ENCODE results near the gene TNXB.

The TNXB gene

DNA sequence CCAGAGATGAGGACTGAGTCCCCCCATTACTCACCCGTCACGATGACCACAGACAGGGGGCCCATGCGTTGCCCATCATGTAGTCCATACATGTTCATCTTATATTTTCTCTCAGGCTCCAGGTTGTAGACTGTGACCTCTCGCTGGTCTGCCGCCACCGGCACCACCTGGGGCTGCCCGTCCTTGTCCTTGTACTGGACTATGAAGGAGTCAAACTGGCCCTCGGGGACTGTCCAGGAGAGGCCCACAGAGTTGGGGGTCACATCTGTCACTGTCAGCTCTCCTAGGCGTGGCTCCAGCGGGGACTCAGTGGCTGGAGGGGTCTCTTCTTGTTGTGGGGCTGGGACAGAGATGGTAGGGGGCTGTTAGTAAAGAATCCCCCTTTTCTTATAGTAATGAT is 35.5 kb downstream of the TNXB start:
- Histone ChIP-seq H3K4me1 (ENCODE audit: low read depth, poor library complexity, severe bottlenecking) (no peaks in the 10 kb centered on the region), H2AFZ (ENCODE audit: low read depth) (no peak overlapping the region), H3K4me2 (no peak overlapping the region), H3K4me3 (IDR thresholded peaks at IDR 0.05; ENCODE audit: insufficient read depth, low read depth, low read length) (no peak overlapping the region), H3K27me3 (ENCODE audit: insufficient read depth, low read depth) (peaks cover 59% of the 10 kb centered on the region), H3K9ac (no peak overlapping the region), H3K36me3 (ENCODE audit: insufficient read depth) (no peaks in the 10 kb centered on the region), H4K20me1 (ENCODE audit: insufficient read depth) (no peaks in the 10 kb centered on the region), H3K79me2 (ENCODE audit: insufficient read depth, low read depth) (no peaks in the 10 kb centered on the region), H3K27ac (no peak overlapping the region)
- TF ChIP-seq CTCF (conservative IDR thresholded peaks at IDR 0.05; ENCODE audit: low read depth, low read length), result no peak

DNA sequence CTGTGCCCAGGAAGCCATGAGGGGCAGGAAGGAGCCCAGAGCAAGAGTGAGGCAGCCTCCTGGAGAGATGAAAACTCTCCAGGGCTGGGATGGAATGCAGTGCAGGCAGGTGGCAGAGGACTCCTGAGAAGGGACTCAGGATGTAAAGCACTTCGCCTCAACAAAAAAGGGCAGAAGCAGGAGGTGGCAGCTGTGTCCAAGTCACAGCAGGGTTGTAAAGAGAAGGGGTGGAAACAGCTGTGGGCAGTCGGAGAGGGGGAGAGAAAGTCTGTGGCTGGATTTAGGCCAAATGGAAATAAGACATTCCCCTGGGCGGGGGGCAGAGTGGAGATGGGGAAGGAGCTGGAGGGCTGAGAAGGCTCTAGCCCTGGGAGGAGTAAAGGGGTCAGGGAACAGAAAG is 36.0 kb downstream of the TNXB start:
- Histone ChIP-seq H3K27me3 (ENCODE audit: insufficient read depth, low read depth) (peaks cover 62% of the 10 kb centered on the region), H4K20me1 (ENCODE audit: insufficient read depth) (no peaks in the 10 kb centered on the region), H3K79me2 (ENCODE audit: insufficient read depth, low read depth) (no peaks in the 10 kb centered on the region), H3K4me2 (no peak overlapping the region), H3K27ac (no peak overlapping the region), H2AFZ (ENCODE audit: low read depth) (no peak overlapping the region), H3K9ac (no peak overlapping the region), H3K4me3 (IDR thresholded peaks at IDR 0.05; ENCODE audit: insufficient read depth, low read depth, low read length) (no peak overlapping the region), H3K4me1 (ENCODE audit: low read depth, poor library complexity, severe bottlenecking) (no peaks in the 10 kb centered on the region), H3K36me3 (ENCODE audit: insufficient read depth) (no peaks in the 10 kb centered on the region)
- TF ChIP-seq CTCF (conservative IDR thresholded peaks at IDR 0.05; ENCODE audit: low read depth, low read length), result no peak

DNA sequence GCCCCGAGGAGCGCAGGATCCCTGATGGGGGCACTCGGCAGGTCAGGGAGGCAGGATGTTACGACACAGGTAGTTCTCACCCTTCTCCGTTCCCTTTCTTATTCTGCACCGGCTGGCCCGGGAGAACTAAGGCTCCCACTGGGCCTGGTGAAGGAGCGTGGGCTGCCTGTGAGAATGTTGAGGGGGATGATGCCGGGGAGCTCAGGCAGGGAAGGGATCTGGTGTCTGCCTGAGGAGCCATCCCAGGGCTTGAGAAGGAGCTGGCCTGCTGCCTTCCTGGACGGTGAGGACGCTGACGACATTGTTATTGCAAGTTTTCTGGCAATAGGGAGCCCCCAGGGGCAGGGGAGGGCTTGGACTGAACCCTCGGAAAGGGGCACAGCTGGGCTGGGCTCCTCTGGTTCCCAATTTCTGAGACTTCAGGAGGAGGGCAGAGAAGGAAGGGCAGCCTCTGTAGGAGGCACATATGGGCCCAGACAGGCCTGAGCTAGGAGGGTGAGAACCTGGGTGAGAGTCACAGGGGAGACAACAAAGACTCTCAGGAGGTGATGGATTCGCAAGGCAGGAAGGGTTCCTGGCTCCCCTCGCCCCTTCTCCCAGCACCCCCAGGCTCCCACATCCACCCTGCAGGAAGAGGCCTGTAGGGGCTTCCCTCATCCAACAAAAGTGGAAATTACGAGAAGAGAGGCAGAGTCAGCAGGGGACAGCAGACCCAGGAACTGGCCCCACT is 38.2 kb downstream of the TNXB start:
- Histone ChIP-seq H3K27ac (no peak overlapping the region), H2AFZ (ENCODE audit: low read depth) (no peak overlapping the region), H4K20me1 (ENCODE audit: insufficient read depth) (no peaks in the 10 kb centered on the region), H3K36me3 (ENCODE audit: insufficient read depth) (no peaks in the 10 kb centered on the region), H3K4me2 (no peak overlapping the region), H3K4me1 (ENCODE audit: low read depth, poor library complexity, severe bottlenecking) (no peaks in the 10 kb centered on the region), H3K9ac (no peak overlapping the region), H3K4me3 (IDR thresholded peaks at IDR 0.05; ENCODE audit: insufficient read depth, low read depth, low read length) (no peak overlapping the region), H3K79me2 (ENCODE audit: insufficient read depth, low read depth) (no peaks in the 10 kb centered on the region), H3K27me3 (ENCODE audit: insufficient read depth, low read depth) (peaks cover 60% of the 10 kb centered on the region)
- TF ChIP-seq CTCF (conservative IDR thresholded peaks at IDR 0.05; ENCODE audit: low read depth, low read length), result no peak

- Histone ChIP-seq H3K9ac (no peak overlapping the region), H3K36me3 (ENCODE audit: insufficient read depth) (no peaks in the 10 kb centered on the region), H3K79me2 (ENCODE audit: insufficient read depth, low read depth) (no peaks in the 10 kb centered on the region), H4K20me1 (ENCODE audit: insufficient read depth) (no peaks in the 10 kb centered on the region), H2AFZ (ENCODE audit: low read depth) (no peak overlapping the region), H3K4me2 (no peak overlapping the region), H3K4me3 (IDR thresholded peaks at IDR 0.05; ENCODE audit: insufficient read depth, low read depth, low read length) (no peak overlapping the region), H3K27me3 (ENCODE audit: insufficient read depth, low read depth) (peaks cover 54% of the 10 kb centered on the region), H3K4me1 (ENCODE audit: low read depth, poor library complexity, severe bottlenecking) (no peaks in the 10 kb centered on the region), H3K27ac (no peak overlapping the region)
- TF ChIP-seq CTCF (conservative IDR thresholded peaks at IDR 0.05; ENCODE audit: low read depth, low read length), result no peak
Observed at GRCh38 chr6:32069878-32070515, 39.1 kb downstream of the TNXB start.

All from KMS-11 (cell line).